Lower leg skin (tissue), 4 donors: ENCODE results near the gene GLT6D1. TPM values are rescaled to one million over a fixed set of nuclear protein-coding genes. Genes with fewer than 3 reads are reported as not detected.

Experiments
- DNase-seq, 2 donors: peaks; one replicate each; pipeline ENCODE4 v3.0.0-alpha.2; 2019; ENCODE audit warnings: low spot score in 2 of 2
- H3K4me3 ChIP-seq: fragments of 200-600 bp; sonication (generic); 2 replicates; pipeline ENCODE4 v1.5.1; 2017; ENCODE audit warnings: mild to moderate bottlenecking, low read depth; ENCODE audit not compliant: poor library complexity, severe bottlenecking
- POLR2A ChIP-seq, 2 donors: fragments of 450-650 bp; IDR thresholded peaks; one replicate each; pipeline ENCODE4 v1.6.1; 2016 to 2017; ENCODE audit warnings: antibody characterized with exemption in 2 of 2, mild to moderate bottlenecking in 1 of 2, moderate library complexity in 1 of 2
- WGBS, 2 donors: methylation state at CpG; one replicate each; pipeline ENCODE4 v1.1.5; 2018; 5-methylcytosine and 5-hydroxymethylcytosine counted together
- intact Hi-C: fragments of 100-400 bp; cut with DNase I; formaldehyde crosslinking; loops from one replicate; pipeline ENCODE4 v1.15.0; 2023; ENCODE audit warnings: low total_unique reads
- total RNA-seq, 4 donors: library from RNA; depleted of rRNA; stranded (reverse); fragments of >200 nt; gene quantifications; one replicate each; pipeline ENCODE4 v1.1.0, GENCODE V29; 2016
- TF ChIP-seq, protein P1 (sequence below), 3 donors: fragments of 450-650 bp; IDR thresholded peaks; one replicate each; pipeline ENCODE4 v1.5.1; 2016; ENCODE audit warnings: antibody characterized with exemption in 3 of 3, mild to moderate bottlenecking in 3 of 3, moderate library complexity in 2 of 3

Gene GLT6D1
- total RNA-seq, 4 donors from 2014 or later, result not detected

DNA sequence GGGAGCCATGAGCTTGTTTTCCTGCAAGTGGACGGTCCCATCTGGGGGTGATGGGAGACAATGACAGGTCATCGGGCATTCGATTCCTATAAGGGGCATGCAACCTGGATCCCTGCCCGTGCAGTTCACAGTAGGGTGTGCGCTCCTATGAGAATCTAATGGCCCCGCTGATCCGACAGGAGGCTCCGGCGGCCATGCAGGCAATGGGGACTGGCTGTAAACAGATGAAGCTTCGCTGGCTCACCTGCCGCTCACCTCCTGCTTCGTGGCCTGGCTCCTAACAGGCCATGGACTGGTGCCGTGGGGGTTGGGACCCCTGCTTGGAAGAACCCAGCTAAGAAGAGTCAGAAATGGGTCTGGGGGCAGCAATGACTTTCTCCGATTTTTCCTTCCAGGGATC lies 56.8 kb downstream of the GLT6D1 start:
- peak in 1 of 2 donors; percentile 59 for DNase-seq
- TF ChIP-seq POLR2A (IDR thresholded peaks at IDR 0.05), result no peak
- TF ChIP-seq, protein P1, sequence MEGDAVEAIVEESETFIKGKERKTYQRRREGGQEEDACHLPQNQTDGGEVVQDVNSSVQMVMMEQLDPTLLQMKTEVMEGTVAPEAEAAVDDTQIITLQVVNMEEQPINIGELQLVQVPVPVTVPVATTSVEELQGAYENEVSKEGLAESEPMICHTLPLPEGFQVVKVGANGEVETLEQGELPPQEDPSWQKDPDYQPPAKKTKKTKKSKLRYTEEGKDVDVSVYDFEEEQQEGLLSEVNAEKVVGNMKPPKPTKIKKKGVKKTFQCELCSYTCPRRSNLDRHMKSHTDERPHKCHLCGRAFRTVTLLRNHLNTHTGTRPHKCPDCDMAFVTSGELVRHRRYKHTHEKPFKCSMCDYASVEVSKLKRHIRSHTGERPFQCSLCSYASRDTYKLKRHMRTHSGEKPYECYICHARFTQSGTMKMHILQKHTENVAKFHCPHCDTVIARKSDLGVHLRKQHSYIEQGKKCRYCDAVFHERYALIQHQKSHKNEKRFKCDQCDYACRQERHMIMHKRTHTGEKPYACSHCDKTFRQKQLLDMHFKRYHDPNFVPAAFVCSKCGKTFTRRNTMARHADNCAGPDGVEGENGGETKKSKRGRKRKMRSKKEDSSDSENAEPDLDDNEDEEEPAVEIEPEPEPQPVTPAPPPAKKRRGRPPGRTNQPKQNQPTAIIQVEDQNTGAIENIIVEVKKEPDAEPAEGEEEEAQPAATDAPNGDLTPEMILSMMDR (IDR thresholded peaks at IDR 0.05), result no peak
- 83 to 87% methylated on average over 14 of the region's 14 CpGs for WGBS, 2 donors
- intact Hi-C loops, result no loop called here
- H3K4me3 ChIP-seq, result no peak overlapping the region

DNA sequence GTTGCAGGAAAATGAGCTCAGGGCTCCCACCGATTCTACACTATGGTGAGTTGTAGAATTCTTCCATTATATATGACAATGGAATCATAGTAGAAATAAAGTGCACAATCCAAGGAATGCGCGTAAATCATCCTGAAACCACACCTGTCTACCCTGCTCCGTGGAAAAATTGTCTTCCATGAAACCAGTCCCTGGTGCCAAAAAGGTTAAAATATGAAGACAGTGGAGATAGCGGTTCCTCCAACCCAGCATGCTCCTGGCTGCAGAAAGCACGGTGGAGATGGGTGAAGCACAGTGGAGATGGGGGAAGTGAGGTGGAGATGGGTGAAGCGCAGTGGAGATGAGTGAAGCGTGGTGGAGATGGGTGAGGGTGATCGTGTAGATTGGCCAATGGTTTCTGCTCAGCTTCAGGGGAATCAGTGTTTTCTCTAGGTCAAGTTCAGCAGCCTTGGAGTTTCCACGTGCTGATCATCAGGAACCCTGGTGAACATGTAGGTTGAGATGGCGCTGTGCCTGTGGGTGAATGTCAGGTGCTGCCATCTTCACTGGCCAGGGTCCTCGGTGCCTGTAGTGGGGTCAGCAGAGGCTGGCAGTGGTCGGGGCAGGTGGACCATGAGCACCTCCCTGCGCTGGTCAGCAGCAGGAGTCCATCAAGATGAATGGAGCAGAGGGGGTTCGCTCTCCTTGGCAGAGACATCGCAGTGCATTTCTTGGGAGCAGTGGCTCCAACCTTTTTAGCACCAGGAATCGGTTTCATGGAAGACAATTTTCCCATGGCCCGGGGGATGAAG lies 57.5 kb downstream of the GLT6D1 start:
- peak in 1 of 2 donors; percentile 59 for DNase-seq
- intact Hi-C loops, result no loop called here
- TF ChIP-seq, protein P1 (IDR thresholded peaks at IDR 0.05), result no peak
- TF ChIP-seq POLR2A (IDR thresholded peaks at IDR 0.05), result no peak
- WGBS, 2 donors, result 86 to 88% methylated on average over 16 to 18 of the region's 18 CpGs
- H3K4me3 ChIP-seq, result no peak overlapping the region

DNA sequence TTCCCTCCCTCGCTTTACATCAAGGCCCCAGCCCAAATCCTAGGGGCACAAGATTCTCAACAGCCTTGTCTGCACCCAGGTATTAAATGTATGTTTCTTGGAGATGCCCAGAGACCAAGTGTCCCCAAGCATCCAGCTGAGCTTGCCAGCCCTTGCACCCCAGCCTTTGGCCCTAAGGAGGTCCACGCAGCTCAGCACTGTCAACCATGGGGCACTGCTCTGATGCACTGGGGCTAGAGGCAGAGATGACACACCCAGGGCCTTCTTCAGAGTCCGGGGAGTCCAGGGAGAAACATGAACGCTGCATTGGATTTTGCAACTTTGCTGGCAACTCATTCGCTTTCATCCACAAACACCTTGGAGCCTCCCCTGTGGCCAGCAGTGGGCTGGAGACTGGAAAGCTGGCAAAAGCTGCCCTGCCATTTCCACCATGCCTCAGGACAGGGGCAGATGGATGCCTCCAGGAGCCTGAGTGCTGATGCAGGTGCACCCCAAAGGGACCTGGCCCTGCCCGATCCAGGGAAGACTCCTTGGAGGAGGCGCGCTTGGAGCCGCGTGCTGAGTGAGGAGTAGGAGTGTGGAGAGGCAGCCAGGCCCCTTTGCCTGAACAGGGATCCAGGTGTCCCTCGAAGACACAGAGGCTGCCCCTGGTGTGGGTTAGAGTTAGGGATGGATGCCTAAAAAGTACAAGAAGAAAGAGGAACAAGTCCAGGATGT lies 58.5 kb downstream of the GLT6D1 start:
- TF ChIP-seq POLR2A (IDR thresholded peaks at IDR 0.05), result no peak
- TF ChIP-seq, protein P1 (IDR thresholded peaks at IDR 0.05), result no peak
- no peak overlapping the region for H3K4me3 ChIP-seq
- WGBS, 2 donors, result 90 to 92% methylated on average over 11 of the region's 11 CpGs
- peak in 1 of 2 donors; percentile 50 for DNase-seq
- intact Hi-C loops, result no loop called here

DNA sequence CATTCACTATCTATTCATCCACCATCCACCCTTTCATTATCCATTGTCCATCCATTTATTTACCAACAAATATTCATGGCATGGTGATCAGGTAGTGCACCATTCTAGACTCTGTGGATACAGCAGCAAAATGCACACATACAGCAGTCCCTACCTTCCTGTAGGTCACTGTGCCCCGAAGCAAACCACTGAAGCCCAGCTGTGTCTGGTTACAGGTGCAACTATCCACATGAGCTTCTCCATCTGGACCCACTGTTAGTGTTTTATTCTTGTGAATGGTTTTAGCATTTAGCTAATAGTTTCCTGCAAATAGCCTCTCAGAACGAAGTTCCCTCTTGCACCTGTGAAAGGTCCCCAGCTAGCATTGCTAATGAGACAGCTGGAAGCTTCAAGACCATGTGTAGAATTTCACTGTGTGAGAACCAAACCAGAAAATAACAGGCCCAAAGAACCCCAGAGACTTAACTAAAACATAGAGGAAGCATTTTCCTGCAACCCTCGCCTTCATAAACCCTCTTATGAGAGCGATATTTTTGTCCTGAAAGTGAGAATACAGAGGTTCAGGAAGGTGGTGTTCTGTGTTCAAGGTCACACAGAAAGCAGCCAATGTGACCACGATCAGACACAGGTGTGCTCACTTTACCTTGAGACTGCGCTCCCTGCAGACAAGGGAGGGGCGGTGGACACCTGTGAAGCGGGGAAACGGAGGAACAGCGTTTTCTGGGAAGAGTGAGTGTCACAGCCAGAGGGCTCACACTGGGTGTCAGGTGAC lies 59.3 kb downstream of the GLT6D1 start:
- intact Hi-C loops, result no loop called here
- TF ChIP-seq, protein P1 (IDR thresholded peaks at IDR 0.05), result no peak
- TF ChIP-seq POLR2A (IDR thresholded peaks at IDR 0.05), result no peak
- WGBS, 2 donors, result 66 to 69% methylated on average over 10 of the region's 10 CpGs
- H3K4me3 ChIP-seq, result no peak overlapping the region
- peak in 1 of 2 donors; percentile 40 for DNase-seq

DNA sequence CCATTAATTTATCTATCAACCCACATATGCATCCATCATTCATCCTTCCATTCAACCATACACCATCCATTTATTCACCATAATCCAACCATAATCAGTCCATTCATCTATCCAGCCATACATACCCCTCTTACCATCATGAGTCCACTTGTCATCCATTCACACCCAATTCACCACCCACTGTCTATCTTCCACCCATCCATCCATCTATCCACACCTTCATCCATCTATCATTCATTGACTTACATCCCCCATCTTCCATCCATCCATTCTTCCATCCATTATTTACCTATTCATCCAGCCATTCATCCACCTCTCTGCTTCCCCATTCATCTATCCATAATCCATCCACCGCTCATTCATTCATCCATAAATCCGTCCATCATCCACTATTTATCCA lies 60.0 kb downstream of the GLT6D1 start:
- 26 to 53% methylated on average over 2 of the region's 2 CpGs for whole genome bisulfite sequencing, 2 donors
- H3K4me3 ChIP-seq, result no peak overlapping the region
- TF ChIP-seq, protein P1 (IDR thresholded peaks at IDR 0.05), result no peak
- no peak for TF ChIP-seq POLR2A (IDR thresholded peaks at IDR 0.05)
- intact Hi-C loops, result no loop called here
- no peak for DNase-seq
